Measurements from ENCODE around the gene UGGT2.
"Not testable (repeated sequence)": the region's sequence is repeated elsewhere in the genome, so short reads cannot be mapped to it uniquely, and the experiment has no call there.

UGGT2 gene

DNA sequence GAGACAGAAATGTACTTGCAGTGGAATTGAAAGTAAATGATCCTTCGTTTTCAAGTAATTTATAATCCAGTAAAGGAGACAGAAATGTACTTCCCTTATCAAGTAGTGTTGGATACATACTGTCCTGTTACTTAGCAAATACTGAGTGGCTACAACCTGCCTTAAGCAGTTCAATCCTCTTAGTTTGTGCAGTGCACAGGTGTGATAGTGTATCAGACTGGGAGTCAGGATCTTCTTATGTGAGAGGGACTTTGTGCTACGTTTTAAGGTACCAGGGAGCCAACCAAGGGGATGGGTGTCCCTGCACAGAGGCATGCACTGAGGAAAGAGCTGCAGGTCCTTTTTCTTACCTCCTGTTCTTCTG is 265.1 kb downstream of the UGGT2 start:
- H3K36me3 ChIP-seq (ENCODE audit: insufficient read depth, low read length) = peaks cover 22% of the 10 kb centered on the region
- H3K4me1 ChIP-seq (ENCODE audit: insufficient read depth, low read length) = peaks cover 10% of the 10 kb centered on the region
- no peaks in the 10 kb centered on the region for H3K9me3 ChIP-seq (ENCODE audit: low read length)
- H3K9ac ChIP-seq (ENCODE audit: low read length) = no peak overlapping the region
- H3K4me3 ChIP-seq (ENCODE audit: low read depth in 1 of 2, low read length in 2 of 2) = no peak overlapping the region
- H3K27ac ChIP-seq (ENCODE audit: low read depth, low read length) = no peak overlapping the region
- H3K27me3 ChIP-seq (ENCODE audit: control insufficient read depth in 1 of 2, insufficient read depth in 2 of 2, low read length in 2 of 2) = no peaks in the 10 kb centered on the region

DNA sequence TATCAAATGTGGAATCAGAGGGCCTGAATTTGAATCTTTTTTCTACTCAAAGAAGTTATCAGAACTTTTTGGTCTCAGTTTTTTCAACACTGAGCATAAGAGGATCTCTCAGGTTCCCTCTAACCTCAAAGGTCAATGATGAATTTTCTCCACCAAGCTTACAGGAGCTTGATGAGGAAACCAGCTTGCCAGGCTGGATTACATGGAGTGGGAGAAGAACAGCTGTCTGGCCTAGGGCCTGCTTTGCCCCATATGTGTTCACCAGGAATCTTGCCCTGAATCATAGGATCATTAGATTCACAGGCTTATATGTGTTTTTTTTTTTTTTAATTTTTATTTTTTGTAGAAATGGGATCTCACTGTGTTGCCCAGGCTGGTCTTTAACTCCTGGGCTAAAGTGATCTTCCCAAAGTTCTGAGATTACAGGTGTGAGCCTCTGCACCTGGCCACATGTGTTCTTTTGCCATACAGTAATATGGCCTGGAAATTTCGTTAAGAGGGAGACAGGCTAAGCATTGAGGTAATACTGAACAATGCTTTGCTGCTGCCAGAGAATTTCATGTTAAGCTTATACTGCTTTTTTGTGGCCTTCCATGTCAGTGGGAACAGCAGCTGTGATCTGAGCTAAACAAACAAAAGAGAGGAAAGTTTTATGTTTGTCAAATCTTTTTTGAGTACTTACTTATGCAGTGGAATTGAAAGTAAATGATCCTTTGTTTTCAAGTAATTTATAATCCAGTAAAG is 265.7 kb downstream of the UGGT2 start:
- no peaks in the 10 kb centered on the region for H3K27me3 ChIP-seq (ENCODE audit: control insufficient read depth in 1 of 2, insufficient read depth in 2 of 2, low read length in 2 of 2)
- peaks cover 17% of the 10 kb centered on the region for H3K36me3 ChIP-seq (ENCODE audit: insufficient read depth, low read length)
- no peak overlapping the region for H3K9ac ChIP-seq (ENCODE audit: low read length)
- no peaks in the 10 kb centered on the region for H3K9me3 ChIP-seq (ENCODE audit: low read length)
- H3K4me3 ChIP-seq (ENCODE audit: low read depth in 1 of 2, low read length in 2 of 2) = no peak overlapping the region
- no peak overlapping the region for H3K27ac ChIP-seq (ENCODE audit: low read depth, low read length)
- peaks cover 10% of the 10 kb centered on the region for H3K4me1 ChIP-seq (ENCODE audit: insufficient read depth, low read length)

DNA sequence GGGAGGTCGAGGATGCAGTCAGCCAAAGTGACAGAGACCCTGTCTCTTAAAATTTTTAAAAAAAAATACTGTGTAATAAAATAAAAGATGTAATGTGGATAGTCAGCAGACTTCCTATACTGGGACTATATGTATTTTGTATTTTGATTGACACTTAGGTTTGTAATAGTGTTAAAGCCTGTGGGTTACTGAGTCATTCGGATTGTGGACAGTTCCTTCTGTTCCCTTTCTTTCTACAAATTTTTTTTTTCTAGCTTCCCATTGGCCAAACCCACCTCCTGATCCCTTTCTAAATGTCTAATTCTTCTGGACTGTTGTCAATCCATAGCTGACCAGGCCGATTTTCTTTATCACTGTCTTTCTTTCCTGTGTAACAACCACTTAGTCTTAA is 268.3 kb downstream of the UGGT2 start:
- Histone ChIP-seq H3K9me3 (ENCODE audit: low read length) (no peaks in the 10 kb centered on the region), H3K9ac (ENCODE audit: low read length) (no peak overlapping the region), H3K4me3 (ENCODE audit: low read depth in 1 of 2, low read length in 2 of 2) (no peak overlapping the region), H3K4me1 (ENCODE audit: insufficient read depth, low read length) (peaks cover 10% of the 10 kb centered on the region), H3K27me3 (ENCODE audit: control insufficient read depth in 1 of 2, insufficient read depth in 2 of 2, low read length in 2 of 2) (no peaks in the 10 kb centered on the region), H3K27ac (ENCODE audit: low read depth, low read length) (no peak overlapping the region), H3K36me3 (ENCODE audit: insufficient read depth, low read length) (peaks cover 7% of the 10 kb centered on the region)

DNA sequence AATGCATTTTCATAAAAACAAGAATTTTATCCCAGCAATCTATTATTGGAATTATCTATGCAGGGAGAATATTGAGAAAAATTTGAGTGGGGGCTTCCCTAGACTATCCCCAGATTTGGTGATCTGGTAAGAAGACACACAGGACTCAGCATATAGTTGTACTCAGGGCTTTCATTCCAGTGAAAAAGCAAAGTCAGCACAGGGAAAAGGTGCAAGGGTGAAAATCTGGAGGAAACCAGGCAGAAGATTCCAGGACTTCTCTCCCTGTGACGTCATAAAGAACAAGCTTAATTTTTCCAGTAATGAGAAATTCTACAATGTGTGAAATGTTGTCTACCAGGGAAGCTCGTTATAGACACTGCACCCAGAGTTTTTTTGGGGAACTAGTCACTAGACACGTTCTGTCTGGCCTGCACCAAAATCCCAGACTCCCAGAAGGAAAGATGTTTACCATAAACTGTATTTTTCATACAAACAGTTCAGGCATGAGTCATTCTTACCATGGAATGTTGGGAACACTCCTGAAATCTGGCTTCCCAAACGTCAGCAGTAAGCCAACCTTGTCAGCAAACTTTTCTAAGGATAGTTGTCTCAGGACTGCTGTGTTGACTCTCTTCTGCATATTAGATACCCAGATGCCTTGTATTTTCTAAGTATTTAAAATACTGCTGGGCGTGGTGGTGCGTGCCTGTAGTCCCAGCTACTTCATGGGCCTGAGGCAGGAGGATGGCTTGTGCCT is 268.9 kb downstream of the UGGT2 start:
- Histone ChIP-seq H3K9ac (ENCODE audit: low read length) (no peak overlapping the region), H3K4me3 (ENCODE audit: low read depth in 1 of 2, low read length in 2 of 2) (no peak overlapping the region), H3K27ac (ENCODE audit: low read depth, low read length) (no peak overlapping the region), H3K27me3 (ENCODE audit: control insufficient read depth in 1 of 2, insufficient read depth in 2 of 2, low read length in 2 of 2) (no peaks in the 10 kb centered on the region), H3K4me1 (ENCODE audit: insufficient read depth, low read length) (peaks cover 10% of the 10 kb centered on the region), H3K36me3 (ENCODE audit: insufficient read depth, low read length) (peaks cover 7% of the 10 kb centered on the region), H3K9me3 (ENCODE audit: low read length) (no peaks in the 10 kb centered on the region)

DNA sequence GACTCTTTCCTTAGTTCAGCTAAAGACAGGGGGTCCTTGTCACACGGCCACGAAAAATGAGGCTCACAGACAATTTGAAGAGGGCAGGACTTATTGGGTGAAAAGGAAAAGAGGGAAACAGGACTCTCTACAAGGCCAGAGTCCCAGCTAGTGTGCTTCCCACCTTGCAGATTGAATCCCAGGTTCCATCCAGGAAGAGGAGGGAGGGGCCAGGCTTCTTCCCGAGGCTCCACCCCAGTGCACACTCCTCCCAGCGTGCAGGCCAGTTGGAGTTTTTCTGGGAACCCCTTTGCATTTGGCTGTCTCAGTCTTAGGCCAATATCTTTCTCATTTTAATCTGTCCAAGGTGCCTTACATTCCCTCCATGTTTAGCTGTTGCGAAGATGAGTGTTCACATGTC is 269.5 kb downstream of the UGGT2 start:
- no peak overlapping the region for H3K27ac ChIP-seq (ENCODE audit: low read depth, low read length)
- H3K9me3 ChIP-seq (ENCODE audit: low read length) = no peaks in the 10 kb centered on the region
- H3K27me3 ChIP-seq (ENCODE audit: control insufficient read depth in 1 of 2, insufficient read depth in 2 of 2, low read length in 2 of 2) = no peaks in the 10 kb centered on the region
- peaks cover 10% of the 10 kb centered on the region for H3K4me1 ChIP-seq (ENCODE audit: insufficient read depth, low read length)
- H3K36me3 ChIP-seq (ENCODE audit: insufficient read depth, low read length) = peaks cover 7% of the 10 kb centered on the region
- no peak overlapping the region for H3K9ac ChIP-seq (ENCODE audit: low read length)
- H3K4me3 ChIP-seq (ENCODE audit: low read depth in 1 of 2, low read length in 2 of 2) = no peak overlapping the region

- not testable (repeated sequence) for H3K27ac ChIP-seq (ENCODE audit: low read depth, low read length); H3K4me1 ChIP-seq (ENCODE audit: insufficient read depth, low read length); H3K27me3 ChIP-seq (ENCODE audit: control insufficient read depth in 1 of 2, insufficient read depth in 2 of 2, low read length in 2 of 2); H3K9ac ChIP-seq (ENCODE audit: low read length); H3K9me3 ChIP-seq (ENCODE audit: low read length); H3K4me3 ChIP-seq (ENCODE audit: low read depth in 1 of 2, low read length in 2 of 2)
- peaks cover 12% of the 10 kb centered on the region for H3K36me3 ChIP-seq (ENCODE audit: insufficient read depth, low read length)
Observed at GRCh38 chr13:95781940-95782339, 271.3 kb downstream of the UGGT2 start.

DNA sequence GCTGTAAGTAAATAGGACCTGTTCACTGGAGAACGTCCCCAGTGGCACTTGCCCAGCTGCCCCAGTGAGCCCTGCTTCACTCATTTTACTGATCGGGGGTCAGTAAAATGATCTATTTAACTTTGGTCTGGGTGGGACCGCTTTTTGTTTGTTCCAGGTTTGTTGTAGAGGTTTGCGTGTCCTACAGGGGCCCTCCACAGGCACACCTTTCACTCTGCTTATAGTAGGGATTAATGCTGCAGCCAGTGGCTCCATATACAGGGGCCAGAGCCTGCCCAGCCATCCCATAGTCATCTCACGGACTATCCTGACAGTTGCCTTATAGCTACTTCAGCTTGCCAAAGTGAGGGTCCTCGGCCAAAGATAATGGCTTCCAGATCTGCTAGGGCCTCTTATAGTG is 272.2 kb downstream of the UGGT2 start:
- Histone ChIP-seq H3K27ac (ENCODE audit: low read depth, low read length) (no peak overlapping the region), H3K36me3 (ENCODE audit: insufficient read depth, low read length) (peaks cover 12% of the 10 kb centered on the region), H3K9me3 (ENCODE audit: low read length) (no peaks in the 10 kb centered on the region), H3K4me1 (ENCODE audit: insufficient read depth, low read length) (peaks cover 10% of the 10 kb centered on the region), H3K27me3 (ENCODE audit: control insufficient read depth in 1 of 2, insufficient read depth in 2 of 2, low read length in 2 of 2) (no peaks in the 10 kb centered on the region), H3K9ac (ENCODE audit: low read length) (no peak overlapping the region), H3K4me3 (ENCODE audit: low read depth in 1 of 2, low read length in 2 of 2) (no peak overlapping the region)

- no peak overlapping the region for H3K4me3 ChIP-seq (ENCODE audit: low read depth in 1 of 2, low read length in 2 of 2)
- H3K36me3 ChIP-seq (ENCODE audit: insufficient read depth, low read length) = peaks cover 12% of the 10 kb centered on the region
- no peak overlapping the region for H3K27ac ChIP-seq (ENCODE audit: low read depth, low read length)
- no peaks in the 10 kb centered on the region for H3K27me3 ChIP-seq (ENCODE audit: control insufficient read depth in 1 of 2, insufficient read depth in 2 of 2, low read length in 2 of 2)
- H3K9me3 ChIP-seq (ENCODE audit: low read length) = no peaks in the 10 kb centered on the region
- no peak overlapping the region for H3K9ac ChIP-seq (ENCODE audit: low read length)
- peaks cover 8% of the 10 kb centered on the region for H3K4me1 ChIP-seq (ENCODE audit: insufficient read depth, low read length)
Observed at GRCh38 chr13:95779522-95779921, 273.7 kb downstream of the UGGT2 start.

- no peak overlapping the region for H3K27ac ChIP-seq (ENCODE audit: low read depth, low read length)
- H3K4me3 ChIP-seq (ENCODE audit: low read depth in 1 of 2, low read length in 2 of 2) = no peak overlapping the region
- H3K27me3 ChIP-seq (ENCODE audit: control insufficient read depth in 1 of 2, insufficient read depth in 2 of 2, low read length in 2 of 2) = no peaks in the 10 kb centered on the region
- no peak overlapping the region for H3K9ac ChIP-seq (ENCODE audit: low read length)
- no peaks in the 10 kb centered on the region for H3K4me1 ChIP-seq (ENCODE audit: insufficient read depth, low read length)
- no peaks in the 10 kb centered on the region for H3K9me3 ChIP-seq (ENCODE audit: low read length)
- H3K36me3 ChIP-seq (ENCODE audit: insufficient read depth, low read length) = peaks cover 9% of the 10 kb centered on the region
Observed at GRCh38 chr13:95771905-95772304, 281.3 kb downstream of the UGGT2 start.

GRCh38 chr13:95763601-95764000 is 289.6 kb downstream of the UGGT2 start:
- Histone ChIP-seq H3K9me3 (ENCODE audit: low read length) (no peaks in the 10 kb centered on the region), H3K9ac (ENCODE audit: low read length) (no peak overlapping the region), H3K36me3 (ENCODE audit: insufficient read depth, low read length) (peaks cover 19% of the 10 kb centered on the region), H3K27me3 (ENCODE audit: control insufficient read depth in 1 of 2, insufficient read depth in 2 of 2, low read length in 2 of 2) (no peaks in the 10 kb centered on the region), H3K4me1 (ENCODE audit: insufficient read depth, low read length) (no peaks in the 10 kb centered on the region), H3K27ac (ENCODE audit: low read depth, low read length) (no peak overlapping the region), H3K4me3 (ENCODE audit: low read depth in 1 of 2, low read length in 2 of 2) (no peak overlapping the region)

- not testable (repeated sequence) for H3K4me1 ChIP-seq (ENCODE audit: insufficient read depth, low read length); H3K27me3 ChIP-seq (ENCODE audit: control insufficient read depth in 1 of 2, insufficient read depth in 2 of 2, low read length in 2 of 2); H3K27ac ChIP-seq (ENCODE audit: low read depth, low read length); H3K9me3 ChIP-seq (ENCODE audit: low read length); H3K4me3 ChIP-seq (ENCODE audit: low read depth in 1 of 2, low read length in 2 of 2); H3K9ac ChIP-seq (ENCODE audit: low read length)
- H3K36me3 ChIP-seq (ENCODE audit: insufficient read depth, low read length) = peaks cover 19% of the 10 kb centered on the region
Observed at GRCh38 chr13:95762626-95763025, 290.6 kb downstream of the UGGT2 start.

- Histone ChIP-seq H3K36me3 (ENCODE audit: insufficient read depth, low read length) (no peaks in the 10 kb centered on the region), H3K9me3 (ENCODE audit: low read length) (no peaks in the 10 kb centered on the region)
Observed at GRCh38 chr13:95756072-95756471, 297.1 kb downstream of the UGGT2 start.

More at GRCh38 chr13:95756072-95756471, 297.1 kb downstream of the UGGT2 start:
- Histone ChIP-seq H3K4me3 (ENCODE audit: low read depth in 1 of 2, low read length in 2 of 2) (no peak overlapping the region), H3K4me1 (ENCODE audit: insufficient read depth, low read length) (no peaks in the 10 kb centered on the region), H3K9ac (ENCODE audit: low read length) (no peak overlapping the region), H3K27me3 (ENCODE audit: control insufficient read depth in 1 of 2, insufficient read depth in 2 of 2, low read length in 2 of 2) (no peaks in the 10 kb centered on the region), H3K27ac (ENCODE audit: low read depth, low read length) (no peak overlapping the region)
